HG03565 (cell line): ENCODE measurements around the gene GDPD3.
"Not testable (repeated sequence)": the region's sequence is repeated elsewhere in the genome, so short reads cannot be mapped to it uniquely, and the experiment has no call there.

Source experiments
- ATAC-seq: cut with Tn5 transposase; IDR thresholded peaks from one replicate; pipeline ENCODE4 v1.9.1; 2021; ENCODE audit warnings: mild to moderate bottlenecking, moderate library complexity; ENCODE audit not compliant: unreplicated experiment

Gene GDPD3

DNA sequence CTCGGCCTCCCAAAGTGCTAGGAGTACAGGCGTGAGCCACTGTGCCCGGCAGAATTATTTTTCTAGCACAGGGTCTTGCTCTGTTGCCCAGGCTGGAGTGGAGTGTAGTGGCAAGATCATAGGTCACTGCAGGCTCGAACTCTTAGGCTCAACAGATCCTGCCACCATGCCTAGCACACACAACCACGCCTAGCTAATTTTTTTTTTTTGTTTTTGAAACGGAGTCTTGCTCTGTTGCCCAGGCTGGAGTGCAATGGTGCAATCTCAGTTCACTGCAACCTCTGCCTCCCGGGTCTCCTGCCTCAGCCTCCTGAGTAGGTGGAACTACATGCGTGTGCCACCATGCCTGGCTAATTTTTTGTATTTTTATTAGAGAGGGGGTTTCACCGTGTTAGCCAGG is 12.4 kb upstream of the GDPD3 start:
- not testable (repeated sequence) for ATAC-seq

- ATAC-seq, result no peak
Measured at GRCh38 chr16:30124985-30125379, 11.6 kb upstream of the GDPD3 start.

- no peak for ATAC-seq
Measured at GRCh38 chr16:30122604-30123160, 9.3 kb upstream of the GDPD3 start.

DNA sequence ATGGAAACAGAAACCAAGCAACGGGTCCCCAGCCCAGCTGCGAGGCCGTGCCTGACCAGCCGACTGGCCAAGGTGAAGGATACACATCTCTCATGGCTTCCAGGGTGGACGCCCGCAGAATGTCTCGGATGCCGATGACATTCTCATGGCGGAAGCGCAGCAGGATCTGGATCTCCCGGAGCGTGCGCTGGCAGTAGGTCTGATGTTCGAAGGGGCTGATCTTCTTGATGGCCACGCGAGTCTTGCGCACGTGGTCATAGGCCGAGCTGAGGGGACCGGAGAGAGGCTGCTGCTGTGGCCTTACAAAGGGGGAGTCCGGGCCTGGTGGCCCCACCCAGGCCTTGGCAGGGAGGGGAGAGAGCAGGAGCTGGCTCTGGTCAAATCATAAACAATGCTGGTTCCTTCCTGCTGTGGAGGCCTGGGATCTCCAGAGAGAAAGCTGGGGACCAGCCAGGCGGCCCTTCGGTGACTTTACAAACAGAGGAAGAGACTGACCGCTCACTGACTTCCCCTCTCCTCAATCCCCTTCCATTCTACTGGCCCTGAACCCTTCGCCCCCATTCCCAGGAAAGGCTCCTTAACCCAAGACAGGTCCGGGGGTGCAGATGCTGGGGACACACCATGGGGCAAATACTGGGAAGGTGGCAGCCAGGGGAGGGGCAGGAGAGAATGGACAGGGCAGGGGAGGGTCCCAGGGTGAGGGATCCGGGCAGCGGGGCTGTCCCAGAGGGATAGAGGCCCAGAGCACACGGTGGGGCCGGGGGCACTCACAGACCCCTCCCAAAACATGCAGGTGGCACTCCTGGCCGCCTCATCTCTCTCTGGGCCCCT is 8.6 kb upstream of the GDPD3 start:
- no peak for ATAC-seq

GRCh38 chr16:30120340-30121105 is 7.2 kb upstream of the GDPD3 start:
- no peak for ATAC-seq

- no peak for ATAC-seq
Measured at GRCh38 chr16:30119428-30119827, 6.1 kb upstream of the GDPD3 start.

GRCh38 chr16:30117768-30118167 is 4.4 kb upstream of the GDPD3 start:
- no peak for ATAC-seq

- ATAC-seq, result no peak
Measured at GRCh38 chr16:30116291-30117207, 3.2 kb upstream of the GDPD3 start.

DNA sequence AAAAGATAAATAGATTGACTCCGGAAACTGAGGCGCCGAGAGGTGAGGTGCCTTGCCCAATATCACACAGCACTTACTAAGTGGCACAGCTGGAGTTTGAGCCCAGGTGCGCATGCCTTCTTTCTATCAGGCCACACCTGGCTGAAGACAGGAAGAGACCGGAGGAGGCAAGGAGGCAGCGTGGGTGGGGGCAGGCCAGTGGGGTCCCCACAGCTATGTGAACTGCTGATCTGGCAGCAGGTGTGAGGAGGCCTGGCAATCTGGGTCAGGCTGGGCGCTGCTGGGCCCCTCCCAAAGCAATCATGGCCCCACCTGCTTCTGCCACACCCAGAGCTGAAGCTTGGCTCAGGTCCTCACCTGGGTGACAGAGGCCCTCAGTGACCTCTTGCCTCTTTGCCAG is 1.9 kb upstream of the GDPD3 start:
- no peak for ATAC-seq

DNA sequence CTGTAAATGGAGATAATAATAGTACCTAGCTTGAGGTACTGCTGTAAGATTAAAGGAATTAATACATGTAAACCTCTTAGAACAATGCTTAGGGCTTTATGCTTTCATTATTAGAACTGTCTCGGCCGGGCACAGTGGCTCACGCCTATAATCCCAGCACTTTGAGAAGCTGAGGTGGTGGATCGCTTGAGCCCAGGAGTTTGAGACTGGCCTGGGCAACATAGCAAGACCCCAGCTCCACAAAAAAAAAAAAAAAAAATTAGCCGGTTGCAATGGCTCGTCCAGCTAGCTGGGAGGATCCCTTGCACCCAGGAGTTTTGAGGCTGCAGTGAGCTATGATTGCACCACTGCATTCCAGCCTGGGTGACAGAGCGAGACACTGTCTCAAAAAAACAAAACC is 1.5 kb upstream of the GDPD3 start:
- ATAC-seq, result not testable (repeated sequence)

DNA sequence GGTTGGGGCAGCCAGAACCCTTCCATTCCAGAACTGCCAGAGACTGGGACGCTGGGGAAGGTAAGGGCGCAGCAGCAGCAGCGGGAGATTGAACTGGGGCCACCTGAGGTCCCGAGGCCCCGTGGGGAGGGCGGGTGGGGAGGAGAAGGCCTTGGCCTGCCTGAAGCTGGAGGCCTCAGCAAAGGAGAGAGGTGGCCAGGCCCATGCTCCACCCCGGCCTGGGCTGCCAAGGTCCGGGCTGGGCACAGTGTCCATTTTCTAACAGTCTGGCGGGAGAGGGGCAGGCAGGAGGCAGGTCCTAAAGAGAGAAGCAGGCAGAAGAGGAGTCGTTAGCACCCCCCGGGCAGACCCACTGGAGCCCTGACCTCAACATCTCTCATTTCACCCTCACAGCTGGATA is 1.1 kb upstream of the GDPD3 start:
- ATAC-seq, result no peak

GRCh38 chr16:30113711-30114333 is 485 bp upstream of the GDPD3 start:
- no peak for ATAC-seq

DNA sequence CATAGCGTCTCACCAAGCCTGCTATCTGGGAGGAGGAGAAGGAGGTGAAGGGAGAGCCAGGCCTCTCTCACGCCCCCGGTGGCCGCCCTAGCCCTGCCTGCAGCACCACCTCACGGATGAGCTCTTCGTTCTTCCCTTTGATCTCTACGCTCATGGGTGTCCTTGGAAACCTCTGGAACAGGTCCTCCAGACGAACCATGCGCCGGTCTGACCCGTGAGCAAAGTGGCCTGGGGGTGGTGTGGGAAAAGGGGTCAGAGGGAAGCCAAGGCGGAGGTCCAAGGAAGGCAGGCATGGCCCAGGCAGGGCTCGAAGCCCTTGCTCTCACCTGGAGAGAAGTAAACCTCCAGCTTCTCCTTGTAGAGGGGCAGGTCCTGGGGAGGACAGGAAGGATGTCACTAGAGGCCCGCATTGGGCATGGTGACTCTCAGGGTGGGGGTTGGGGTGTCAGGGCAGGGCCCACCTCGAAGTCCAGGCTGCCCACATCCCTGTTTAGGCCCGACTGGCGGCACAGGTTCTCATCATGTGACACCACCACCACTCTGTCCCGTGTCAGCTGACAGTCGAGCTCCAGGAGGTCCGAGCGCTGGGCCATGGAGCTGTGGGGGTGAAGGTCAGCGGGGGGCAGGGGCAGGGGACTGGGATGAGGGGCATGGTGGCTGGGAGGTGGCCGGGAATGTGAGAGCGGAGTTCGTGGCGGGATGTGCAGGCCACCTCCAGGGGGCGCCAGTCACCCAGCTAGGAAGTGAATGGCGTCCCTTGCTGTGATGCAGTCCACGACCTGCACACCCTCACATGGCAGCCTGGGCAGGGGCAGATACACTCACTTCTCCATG is 923 bp downstream of the GDPD3 start:
- ATAC-seq, result no peak

- no peak for ATAC-seq
Measured at GRCh38 chr16:30110661-30111060, 2.7 kb downstream of the GDPD3 start.

DNA sequence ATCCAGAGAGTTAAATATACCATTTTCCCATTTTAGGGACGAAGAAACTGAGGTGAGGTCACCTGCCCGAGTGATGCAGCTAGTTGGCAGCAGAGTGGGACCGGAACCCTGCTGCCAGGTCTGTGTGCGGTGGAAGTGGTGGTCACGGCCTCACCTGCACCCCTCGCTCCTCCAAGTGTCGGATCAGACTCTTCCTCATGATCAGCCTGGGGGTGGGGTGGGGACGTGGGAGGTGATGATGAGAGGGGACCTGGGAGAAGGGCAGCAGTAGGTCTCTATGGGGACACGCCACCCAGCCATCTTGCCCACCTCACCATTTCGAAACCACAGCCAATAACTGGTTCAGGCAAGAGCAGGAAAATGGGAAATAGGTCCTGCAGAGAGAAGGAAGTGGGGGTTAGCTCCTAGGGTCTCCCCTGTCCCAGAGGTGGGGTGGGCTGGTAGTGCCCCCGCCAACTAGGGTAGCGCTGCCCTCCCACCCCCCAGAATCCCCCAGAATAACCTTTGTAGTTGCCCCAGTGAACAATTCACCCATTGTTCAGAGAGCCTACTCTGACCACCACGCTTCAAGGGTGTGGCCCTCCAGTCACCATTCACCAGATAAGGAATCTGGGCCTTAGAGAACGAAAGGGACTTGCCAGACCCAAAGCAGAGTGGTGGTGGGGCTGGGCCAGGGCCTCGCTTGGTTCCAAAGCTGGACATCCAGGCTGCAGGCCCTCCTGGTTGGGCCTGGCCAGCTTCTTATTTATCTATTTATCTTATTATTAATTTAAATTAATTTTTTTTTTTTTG is 5.1 kb downstream of the GDPD3 start:
- no peak for ATAC-seq

- ATAC-seq, result no peak
Measured at GRCh38 chr16:30104492-30104891, 8.8 kb downstream of the GDPD3 start.

DNA sequence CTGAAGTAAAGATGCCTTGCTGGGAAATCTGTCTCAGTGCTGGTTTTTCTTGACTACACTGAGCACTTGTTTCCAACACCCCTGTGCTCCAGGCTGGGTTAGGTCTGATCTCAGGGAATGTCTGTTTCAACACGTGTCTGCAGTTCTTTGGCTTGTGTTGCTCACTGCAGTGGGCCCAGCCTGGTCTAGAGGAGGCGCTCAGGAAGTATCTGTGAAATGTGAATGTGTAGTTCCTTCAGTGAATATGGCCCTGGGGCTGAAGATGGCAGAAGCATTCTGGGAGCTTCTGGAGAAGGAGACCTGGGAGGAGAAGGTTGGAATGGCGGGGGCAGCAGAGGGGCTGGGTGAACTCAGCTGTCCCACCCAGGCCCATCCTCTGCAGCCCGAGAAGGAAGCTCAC is 9.2 kb downstream of the GDPD3 start:
- no peak for ATAC-seq

DNA sequence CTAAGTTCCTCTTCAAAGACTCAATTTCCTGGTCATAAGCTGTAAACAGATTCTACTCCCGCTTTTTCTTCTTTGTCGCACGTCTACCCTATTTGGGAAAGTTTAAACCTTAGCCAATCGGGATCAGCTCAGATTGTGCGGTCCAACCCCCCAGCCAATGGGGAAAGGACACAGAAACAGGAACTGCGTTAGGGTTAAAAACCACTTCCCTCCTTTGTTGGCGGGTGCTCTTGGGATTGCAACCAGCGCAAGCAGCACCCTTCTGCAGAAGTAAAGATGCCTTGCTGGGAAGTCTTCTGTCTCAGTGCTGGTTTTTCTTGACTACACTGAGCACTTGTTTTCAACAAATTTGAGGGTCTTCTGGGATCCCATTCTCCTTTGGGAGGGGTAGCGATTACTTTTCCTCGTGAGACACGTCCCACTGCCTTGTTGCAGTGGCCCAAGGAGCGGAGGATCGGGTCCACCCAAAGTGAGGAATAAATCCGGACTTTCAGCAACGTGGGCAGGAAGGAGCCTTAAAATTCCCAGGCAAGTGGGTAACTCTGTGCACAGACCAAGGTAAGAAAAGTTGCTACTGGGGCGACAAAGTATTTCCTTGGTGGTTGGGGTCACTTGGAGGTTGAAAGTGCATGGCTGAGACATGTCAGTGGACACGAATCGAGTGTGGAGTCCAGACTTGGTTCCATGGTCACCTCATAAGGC is 16.3 kb downstream of the GDPD3 start:
- no peak for ATAC-seq
